HCT116 (cell line): Measurements from ENCODE around the gene VPS35L. TPM values are rescaled to one million over a fixed set of nuclear protein-coding genes. Genes with fewer than 3 reads are reported as not detected.
A peak's percentile ranks its signal among the peaks of the same experiment; 100 is the strongest.

Experiments used
- ATAC-seq: fragments of 200-7000 bp; cut with Tn5 transposase; 2 replicates; pipeline ENCODE4 v1.9.1; 2020; ENCODE audit warnings: mild to moderate bottlenecking, moderate library complexity
- BruUV-seq: library from RNA; stranded (reverse); fragments of 400-500 nt; replicated peaks from 2 replicates; lab custom pipeline; 2021; lab: Mats Ljungman, UMichigan
- CTCF ChIA-PET: fragments of 300-600 bp; sonication (Branson Sonifier 250); formaldehyde crosslinking; loops from one replicate; lab custom pipeline; 2021; ENCODE audit warnings: antibody characterized with exemption; lab: Charles Lee
- POLR2A ChIA-PET: fragments of 300-600, 350-600 bp; sonication (Branson Sonifier 250); formaldehyde crosslinking; loops from one replicate; lab custom pipeline; 2021; ENCODE audit warnings: antibody characterized with exemption; lab: Charles Lee
- RAD21 ChIA-PET, 2 experiments: fragments of 300-600 bp; sonication (Branson Sonifier 250); formaldehyde crosslinking; loops; one replicate each; lab custom pipeline; 2023; ENCODE audit warnings: low total read pairs in 2 of 2; ENCODE audit not compliant: uncharacterized antibody in 2 of 2, unreplicated experiment in 2 of 2, low non-redundant PET in 1 of 2; lab: Charles Lee
- DNase-seq: peaks from one replicate; pipeline ENCODE4 v3.0.0-alpha.2; 2010; ENCODE audit warnings: low read depth, low spot score
- H2AFZ ChIP-seq: fragments of 200-600 bp; shearing (Covaris generic), sonication (generic); 2 replicates; pipeline ENCODE4 v1.6.1; 2017; ENCODE audit warnings: low read depth, mixed run types, mixed read lengths, antibody characterized with exemption, low read length; ENCODE audit not compliant: poor library complexity, severe bottlenecking
- H3K27ac ChIP-seq: 2 replicates; pipeline ENCODE4 v1.5.1; 2012; ENCODE audit warnings: low read depth, low read length
- H3K27me3 ChIP-seq: fragments of 200-600 bp; sonication (generic); 2 replicates; pipeline ENCODE4 v1.6.1; 2016; ENCODE audit warnings: mixed run types, low read length, mixed read lengths; ENCODE audit not compliant: insufficient read depth
- H3K36me3 ChIP-seq, 2 experiments: fragments of 200-500 bp in 1 of 2; fragments of 200-600 bp in 1 of 2; sonication (Bioruptor generic) in 1 of 2; sonication (generic) in 1 of 2; 2 replicates each; pipeline versions ENCODE4 v1.5.1 to v1.6.1; 2014 to 2016; ENCODE audit warnings: low read length in 2 of 2, inconsistent platforms in 1 of 2, mixed read lengths in 1 of 2, mixed run types in 1 of 2; ENCODE audit not compliant: insufficient read depth in 2 of 2, control insufficient read depth in 1 of 2
- H3K4me1 ChIP-seq, 2 experiments: fragments of 200-600 bp in 1 of 2; sonication (generic) in 1 of 2; 2 replicates each; pipeline versions ENCODE4 v1.5.1 to v1.6.1; 2012 to 2017; ENCODE audit warnings: low read length in 2 of 2, inconsistent platforms in 1 of 2, mild to moderate bottlenecking in 1 of 2, mixed read lengths in 1 of 2, mixed run types in 1 of 2, moderate library complexity in 1 of 2; ENCODE audit not compliant: insufficient read depth in 2 of 2, control insufficient read depth in 1 of 2
- H3K4me2 ChIP-seq: fragments of 200-600 bp; sonication (generic); 2 replicates; pipeline ENCODE4 v1.6.1; 2017; ENCODE audit warnings: mixed run types, low read length, mixed read lengths
- H3K4me3 ChIP-seq, 2 experiments: fragments of 200-600 bp in 1 of 2; sonication (generic) in 1 of 2; replicated peaks in 1 of 2; 2 replicates each; pipeline ENCODE4 v1.5.1; 2011 to 2016; ENCODE audit warnings: low read length in 2 of 2, control low read depth in 1 of 2, low read depth in 1 of 2, mild to moderate bottlenecking in 1 of 2, mixed read lengths in 1 of 2, mixed run types in 1 of 2
- H3K79me2 ChIP-seq: fragments of 200-600 bp; sonication (generic); 2 replicates; pipeline ENCODE4 v1.6.1; 2017; ENCODE audit warnings: mild to moderate bottlenecking, mixed run types, low read length, moderate library complexity, mixed read lengths; ENCODE audit not compliant: insufficient read depth
- H3K9ac ChIP-seq: fragments of 200-600 bp; sonication (generic); 2 replicates; pipeline ENCODE4 v1.6.1; 2016; ENCODE audit warnings: low read length, mixed read lengths
- H3K9me2 ChIP-seq: fragments of 200-600 bp; sonication (generic), shearing (Covaris generic); 2 replicates; pipeline ENCODE4 v1.6.1; 2017; ENCODE audit warnings: mixed run types, mild to moderate bottlenecking, moderate library complexity; ENCODE audit not compliant: insufficient read depth
- H3K9me3 ChIP-seq, 2 experiments: fragments of 200-500 bp in 1 of 2; fragments of 200-600 bp in 1 of 2; sonication (Bioruptor generic) in 1 of 2; sonication (generic) in 1 of 2; 2 replicates each; pipeline ENCODE4 v1.6.1; 2014 to 2017; ENCODE audit warnings: low read length in 2 of 2, mixed read lengths in 2 of 2, inconsistent platforms in 1 of 2, low read depth in 1 of 2, mild to moderate bottlenecking in 1 of 2, mixed run types in 1 of 2, moderate library complexity in 1 of 2; ENCODE audit not compliant: control insufficient read depth in 1 of 2, insufficient read depth in 1 of 2
- H4K20me1 ChIP-seq: fragments of 200-600 bp; sonication (generic), shearing (Covaris generic); 2 replicates; pipeline ENCODE4 v1.6.1; 2017; ENCODE audit warnings: mixed run types, mild to moderate bottlenecking, moderate library complexity; ENCODE audit not compliant: insufficient read depth
- CBX3 ChIP-seq: IDR thresholded peaks from 2 replicates; pipeline ENCODE4 v1.6.1; 2012; ENCODE audit warnings: low read depth
- CEBPB ChIP-seq: IDR thresholded peaks from 2 replicates; pipeline ENCODE4 v1.6.1; 2012; ENCODE audit warnings: low read depth
- EZH2 ChIP-seq: fragments of 200-600 bp; sonication (generic); IDR thresholded peaks from 2 replicates; pipeline ENCODE4 v1.6.1; 2017; ENCODE audit warnings: antibody characterized with exemption, mixed run types
- MAX ChIP-seq: IDR thresholded peaks from 2 replicates; pipeline ENCODE4 v1.6.1; 2012
- SRF ChIP-seq: IDR thresholded peaks from 2 replicates; pipeline ENCODE4 v1.6.1; 2012; ENCODE audit warnings: low read depth
- TCF7L2 ChIP-seq: IDR thresholded peaks from 2 replicates; pipeline ENCODE4 v1.7.0; 2011; ENCODE audit warnings: borderline replicate concordance, inconsistent platforms; ENCODE audit not compliant: insufficient read depth, insufficient read length; ENCODE audit errors: extremely low read depth
- ZFX ChIP-seq: fragments of 450-650 bp; IDR thresholded peaks from 2 replicates; pipeline ENCODE4 v1.6.1; 2017
- ZNF274 ChIP-seq: fragments of 200-500 bp; sonication (Bioruptor generic); IDR thresholded peaks from 2 replicates; pipeline ENCODE4 v1.6.1; 2014; ENCODE audit warnings: mild to moderate bottlenecking, low read depth, low read length, inconsistent platforms
- intact Hi-C: fragments of 100-400 bp; cut with micrococcal nuclease; formaldehyde crosslinking; loops from 2 replicates; pipeline ENCODE4 v1.10.0; 2022
- total RNA-seq: library from RNA; stranded (reverse); gene quantifications from one replicate; pipeline ENCODE4 v1.2.1, GENCODE V29; 2021; ENCODE audit not compliant: unreplicated experiment
- TF ChIP-seq, protein P1 (sequence below): IDR thresholded peaks from 2 replicates; pipeline ENCODE4 v1.6.1; 2012; ENCODE audit warnings: low read depth
- TF ChIP-seq, protein P2 (sequence below), 3 experiments: fragments of 200-600 bp in 1 of 3; sonication (generic) in 1 of 3; IDR thresholded peaks in 2 of 3; conservative IDR thresholded peaks in 1 of 3; 2 replicates each; pipeline ENCODE4 v1.5.1; 2012 to 2017; ENCODE audit warnings: low read depth in 2 of 3, low read length in 2 of 3, antibody characterized with exemption in 1 of 3, borderline replicate concordance in 1 of 3, control low read depth in 1 of 3, mild to moderate bottlenecking in 1 of 3, mixed read lengths in 1 of 3, mixed run types in 1 of 3, moderate library complexity in 1 of 3; ENCODE audit not compliant: insufficient read depth in 1 of 3
- TF ChIP-seq, protein P3 (sequence below): IDR thresholded peaks from 2 replicates; pipeline ENCODE4 v1.6.1; 2012

The VPS35L gene
- total RNA-seq, 1 experiment from 2014 or later: 21.4 TPM

DNA sequence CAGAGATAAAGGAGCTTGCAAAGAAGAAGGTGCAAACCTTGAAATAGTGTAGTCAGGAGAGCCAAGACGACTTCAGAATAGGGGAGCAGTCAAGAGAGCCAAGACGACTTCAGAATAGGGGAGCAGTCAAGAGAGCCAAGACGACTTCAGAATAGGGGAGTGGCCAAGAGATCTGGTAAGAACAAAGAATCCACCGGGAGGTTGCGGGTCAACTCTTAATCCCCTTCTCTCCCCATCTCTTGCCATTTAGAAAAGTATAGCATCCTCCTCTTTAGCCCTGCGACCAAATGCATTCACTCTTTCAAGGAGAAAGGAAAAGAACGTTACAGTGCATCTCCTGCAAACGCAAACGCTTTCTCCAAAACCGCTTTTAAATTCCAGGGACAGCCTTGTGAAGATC, 161.8 kb downstream of the VPS35L start:
- Histone ChIP-seq H3K4me3 (peak overlapping the region; percentile 92 to 95), H3K4me1 (peaks cover 11 to 24% of the 10 kb centered on the region in 2 experiments), H3K4me2 (peak overlapping the region; percentile 79), H3K27me3 (no peaks in the 10 kb centered on the region), H3K27ac (peak overlapping the region; percentile 86), H3K79me2 (peaks cover 78% of the 10 kb centered on the region), H2AFZ (no peak overlapping the region), H4K20me1 (peaks cover 4% of the 10 kb centered on the region; the same call in 1 of the 2 replicates), H3K9ac (peak overlapping the region; percentile 88), H3K36me3 (peaks cover 9 to 18% of the 10 kb centered on the region in 2 experiments; a peak in 3 of 4 replicates), H3K9me3 (no peaks in the 10 kb centered on the region), H3K9me2 (no peaks in the 10 kb centered on the region)
- DNase-seq (no peak), ATAC-seq (no peak)
- ChIA-PET RAD21 (no interaction called here), CTCF (no interaction called here), POLR2A (interaction anchor here (1.2 kb wide), 1 partner anchor 10 kb away, joined by 3 read pairs; no protein-coding TSS in a partner anchor)
- intact Hi-C loops: no loop called here
- TF ChIP-seq EZH2 (no peak), MAX (no peak), CEBPB (no peak), SRF (no peak), ZNF274 (no peak), TCF7L2 (no peak), CBX3 (no peak), ZFX (no peak)
- TF ChIP-seq, protein P1, sequence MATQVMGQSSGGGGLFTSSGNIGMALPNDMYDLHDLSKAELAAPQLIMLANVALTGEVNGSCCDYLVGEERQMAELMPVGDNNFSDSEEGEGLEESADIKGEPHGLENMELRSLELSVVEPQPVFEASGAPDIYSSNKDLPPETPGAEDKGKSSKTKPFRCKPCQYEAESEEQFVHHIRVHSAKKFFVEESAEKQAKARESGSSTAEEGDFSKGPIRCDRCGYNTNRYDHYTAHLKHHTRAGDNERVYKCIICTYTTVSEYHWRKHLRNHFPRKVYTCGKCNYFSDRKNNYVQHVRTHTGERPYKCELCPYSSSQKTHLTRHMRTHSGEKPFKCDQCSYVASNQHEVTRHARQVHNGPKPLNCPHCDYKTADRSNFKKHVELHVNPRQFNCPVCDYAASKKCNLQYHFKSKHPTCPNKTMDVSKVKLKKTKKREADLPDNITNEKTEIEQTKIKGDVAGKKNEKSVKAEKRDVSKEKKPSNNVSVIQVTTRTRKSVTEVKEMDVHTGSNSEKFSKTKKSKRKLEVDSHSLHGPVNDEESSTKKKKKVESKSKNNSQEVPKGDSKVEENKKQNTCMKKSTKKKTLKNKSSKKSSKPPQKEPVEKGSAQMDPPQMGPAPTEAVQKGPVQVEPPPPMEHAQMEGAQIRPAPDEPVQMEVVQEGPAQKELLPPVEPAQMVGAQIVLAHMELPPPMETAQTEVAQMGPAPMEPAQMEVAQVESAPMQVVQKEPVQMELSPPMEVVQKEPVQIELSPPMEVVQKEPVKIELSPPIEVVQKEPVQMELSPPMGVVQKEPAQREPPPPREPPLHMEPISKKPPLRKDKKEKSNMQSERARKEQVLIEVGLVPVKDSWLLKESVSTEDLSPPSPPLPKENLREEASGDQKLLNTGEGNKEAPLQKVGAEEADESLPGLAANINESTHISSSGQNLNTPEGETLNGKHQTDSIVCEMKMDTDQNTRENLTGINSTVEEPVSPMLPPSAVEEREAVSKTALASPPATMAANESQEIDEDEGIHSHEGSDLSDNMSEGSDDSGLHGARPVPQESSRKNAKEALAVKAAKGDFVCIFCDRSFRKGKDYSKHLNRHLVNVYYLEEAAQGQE: no peak
- TF ChIP-seq, protein P2, sequence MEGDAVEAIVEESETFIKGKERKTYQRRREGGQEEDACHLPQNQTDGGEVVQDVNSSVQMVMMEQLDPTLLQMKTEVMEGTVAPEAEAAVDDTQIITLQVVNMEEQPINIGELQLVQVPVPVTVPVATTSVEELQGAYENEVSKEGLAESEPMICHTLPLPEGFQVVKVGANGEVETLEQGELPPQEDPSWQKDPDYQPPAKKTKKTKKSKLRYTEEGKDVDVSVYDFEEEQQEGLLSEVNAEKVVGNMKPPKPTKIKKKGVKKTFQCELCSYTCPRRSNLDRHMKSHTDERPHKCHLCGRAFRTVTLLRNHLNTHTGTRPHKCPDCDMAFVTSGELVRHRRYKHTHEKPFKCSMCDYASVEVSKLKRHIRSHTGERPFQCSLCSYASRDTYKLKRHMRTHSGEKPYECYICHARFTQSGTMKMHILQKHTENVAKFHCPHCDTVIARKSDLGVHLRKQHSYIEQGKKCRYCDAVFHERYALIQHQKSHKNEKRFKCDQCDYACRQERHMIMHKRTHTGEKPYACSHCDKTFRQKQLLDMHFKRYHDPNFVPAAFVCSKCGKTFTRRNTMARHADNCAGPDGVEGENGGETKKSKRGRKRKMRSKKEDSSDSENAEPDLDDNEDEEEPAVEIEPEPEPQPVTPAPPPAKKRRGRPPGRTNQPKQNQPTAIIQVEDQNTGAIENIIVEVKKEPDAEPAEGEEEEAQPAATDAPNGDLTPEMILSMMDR (IDR thresholded peaks at IDR 0.05 in 2 of 3, conservative IDR thresholded peaks at IDR 0.05 in 1 of 3; ENCODE audit: borderline replicate concordance in 1 of 3, insufficient read depth in 1 of 3, low read depth in 2 of 3, low read length in 2 of 3): no peak
- TF ChIP-seq, protein P3, sequence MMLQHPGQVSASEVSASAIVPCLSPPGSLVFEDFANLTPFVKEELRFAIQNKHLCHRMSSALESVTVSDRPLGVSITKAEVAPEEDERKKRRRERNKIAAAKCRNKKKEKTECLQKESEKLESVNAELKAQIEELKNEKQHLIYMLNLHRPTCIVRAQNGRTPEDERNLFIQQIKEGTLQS: no peak
- BruUV-seq: no TSS peak
